Breast epithelium (tissue), 3 donors: ENCODE data around the gene SMIM17.

ENCODE experiments used
- CTCF ChIP-seq, 3 donors: fragments of 450-650 bp; IDR thresholded peaks; one replicate each; pipeline ENCODE4 v1.5.1; 2016 to 2017; ENCODE audit warnings: antibody characterized with exemption in 3 of 3, mild to moderate bottlenecking in 3 of 3, moderate library complexity in 3 of 3
- POLR2A ChIP-seq: fragments of 450-650 bp; IDR thresholded peaks from one replicate; pipeline ENCODE4 v1.6.1; 2016; ENCODE audit warnings: antibody characterized with exemption, mild to moderate bottlenecking, moderate library complexity
- POLR2AphosphoS5 ChIP-seq, 3 donors: sonication (generic); formaldehyde crosslinking; IDR thresholded peaks; one replicate each; pipeline ENCODE4 v1.6.1; 2017; ENCODE audit warnings: antibody characterized with exemption in 3 of 3

DNA sequence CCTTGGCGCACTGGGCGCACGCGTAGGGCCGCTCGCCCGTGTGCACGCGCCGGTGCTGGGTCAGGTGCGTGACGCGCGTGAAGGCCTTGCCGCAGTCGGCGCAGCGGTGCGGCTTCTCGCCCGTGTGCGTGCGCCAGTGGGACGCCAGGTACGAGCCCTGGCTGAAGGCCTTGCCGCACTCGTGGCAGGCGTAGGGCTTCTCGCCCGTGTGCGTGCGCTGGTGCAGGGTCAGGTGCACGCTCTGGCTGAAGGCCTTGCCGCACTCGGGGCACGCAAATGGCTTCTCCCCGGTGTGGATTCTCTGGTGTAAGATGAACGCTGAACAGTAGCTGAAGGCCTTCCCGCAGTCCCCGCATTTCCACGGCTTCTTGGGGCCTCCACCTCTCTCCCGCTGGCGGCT lies 21.6 kb downstream of the SMIM17 start:
- TF ChIP-seq CTCF (IDR thresholded peaks at IDR 0.05) (no peak), POLR2A (no peak), POLR2AphosphoS5 (IDR thresholded peaks at IDR 0.05) (no peak)
